IPS-18c (cell line): ENCODE results near the gene RASA3.

Experiments
- H3K4me3 ChIP-seq: 2 replicates; pipeline ENCODE4 v1.7.0; 2013; ENCODE audit warnings: low read depth, mild to moderate bottlenecking, low read length, moderate library complexity; ENCODE audit not compliant: insufficient read depth
- H3K9me3 ChIP-seq: one replicate; pipeline ENCODE4 v1.6.1; 2013; ENCODE audit warnings: mild to moderate bottlenecking, low read length, moderate library complexity; ENCODE audit not compliant: control insufficient read depth, insufficient read depth

Gene RASA3

GRCh38 chr13:114008964-114009589 is 123.3 kb downstream of the RASA3 start:
- Histone ChIP-seq H3K9me3 (no peaks in the 10 kb centered on the region), H3K4me3 (no peak overlapping the region)

- H3K9me3 ChIP-seq, result no peaks in the 10 kb centered on the region
- H3K4me3 ChIP-seq, result no peak overlapping the region
Measured at GRCh38 chr13:114007566-114007965, 124.9 kb downstream of the RASA3 start.

GRCh38 chr13:114005206-114005724 is 127.2 kb downstream of the RASA3 start:
- Histone ChIP-seq H3K9me3 (no peaks in the 10 kb centered on the region), H3K4me3 (no peak overlapping the region)

GRCh38 chr13:114004420-114005205 is 127.8 kb downstream of the RASA3 start:
- no peaks in the 10 kb centered on the region for H3K9me3 ChIP-seq
- no peak overlapping the region for H3K4me3 ChIP-seq

- Histone ChIP-seq H3K9me3 (no peaks in the 10 kb centered on the region), H3K4me3 (no peak overlapping the region)
Measured at GRCh38 chr13:114002771-114003321, 129.6 kb downstream of the RASA3 start.

GRCh38 chr13:114002009-114002544 is 130.3 kb downstream of the RASA3 start:
- Histone ChIP-seq H3K9me3 (no peaks in the 10 kb centered on the region), H3K4me3 (no peak overlapping the region)

- Histone ChIP-seq H3K4me3 (no peak overlapping the region), H3K9me3 (no peaks in the 10 kb centered on the region)
Measured at GRCh38 chr13:114001331-114002008, 131.0 kb downstream of the RASA3 start.

GRCh38 chr13:114000151-114001040 is 132.0 kb downstream of the RASA3 start:
- Histone ChIP-seq H3K4me3 (no peak overlapping the region), H3K9me3 (no peaks in the 10 kb centered on the region)

- H3K4me3 ChIP-seq, result no peak overlapping the region
- H3K9me3 ChIP-seq, result no peaks in the 10 kb centered on the region
Measured at GRCh38 chr13:113999618-113999910, 132.9 kb downstream of the RASA3 start.

GRCh38 chr13:113998781-113999617 is 133.4 kb downstream of the RASA3 start:
- no peaks in the 10 kb centered on the region for H3K9me3 ChIP-seq

GRCh38 chr13:113997845-113998751 is 134.3 kb downstream of the RASA3 start:
- Histone ChIP-seq H3K4me3 (no peak overlapping the region), H3K9me3 (no peaks in the 10 kb centered on the region)

More at GRCh38 chr13:113998781-113999617, 133.4 kb downstream of the RASA3 start:
- H3K4me3 ChIP-seq, result no peak overlapping the region

- Histone ChIP-seq H3K9me3 (no peaks in the 10 kb centered on the region), H3K4me3 (no peak overlapping the region)
Measured at GRCh38 chr13:113996912-113997745, 135.3 kb downstream of the RASA3 start.

- Histone ChIP-seq H3K4me3 (no peak overlapping the region), H3K9me3 (no peaks in the 10 kb centered on the region)
Measured at GRCh38 chr13:113996081-113996911, 136.1 kb downstream of the RASA3 start.
